K562 (cell line): ENCODE data around the gene CCDC186.

Source experiments
- DNMT1 ChIP-seq: fragments of 450-650 bp; IDR thresholded peaks from 2 replicates; pipeline ENCODE4 v1.6.1; 2016; ENCODE audit warnings: antibody characterized with exemption, mild to moderate bottlenecking
- MXI1 ChIP-seq: IDR thresholded peaks from 2 replicates; pipeline ENCODE4 v1.6.1; 2011; ENCODE audit warnings: low read depth, mild to moderate bottlenecking, improper control_type of control experiment, low read length
- XRCC5 ChIP-seq: fragments of 200-400 bp; formaldehyde crosslinking; IDR thresholded peaks from 2 replicates; pipeline ENCODE4 v1.6.1; 2017; ENCODE audit warnings: low read depth, mild to moderate bottlenecking, low read length
- ZBTB7A ChIP-seq: IDR thresholded peaks from 2 replicates; pipeline ENCODE4 v1.6.1; 2011; ENCODE audit warnings: low read depth, mild to moderate bottlenecking, low read length, moderate library complexity, borderline replicate concordance; ENCODE audit not compliant: control insufficient read depth
- ZFX ChIP-seq: sonication (generic); formaldehyde crosslinking; IDR thresholded peaks from 2 replicates; pipeline ENCODE4 v1.8.0; 2022; ENCODE audit warnings: mild to moderate bottlenecking, missing genetic modification reagents, moderate library complexity
- TF ChIP-seq, protein P1 (sequence below), 3 experiments: IDR thresholded peaks in 2 of 3; conservative IDR thresholded peaks in 1 of 3; 2 replicates each; pipeline ENCODE4 v1.5.1; 2011 to 2012; ENCODE audit warnings: low read length in 3 of 3, mild to moderate bottlenecking in 3 of 3, control low read depth in 2 of 3, improper control_type of control experiment in 1 of 3, inconsistent platforms in 1 of 3, low read depth in 1 of 3, mixed read lengths in 1 of 3, moderate library complexity in 1 of 3; ENCODE audit not compliant: insufficient read depth in 2 of 3
- TF ChIP-seq, protein P2 (sequence below): sonication (generic); formaldehyde crosslinking; IDR thresholded peaks from 2 replicates; pipeline ENCODE4 v1.8.1; 2022; ENCODE audit warnings: missing genetic modification reagents

DNA sequence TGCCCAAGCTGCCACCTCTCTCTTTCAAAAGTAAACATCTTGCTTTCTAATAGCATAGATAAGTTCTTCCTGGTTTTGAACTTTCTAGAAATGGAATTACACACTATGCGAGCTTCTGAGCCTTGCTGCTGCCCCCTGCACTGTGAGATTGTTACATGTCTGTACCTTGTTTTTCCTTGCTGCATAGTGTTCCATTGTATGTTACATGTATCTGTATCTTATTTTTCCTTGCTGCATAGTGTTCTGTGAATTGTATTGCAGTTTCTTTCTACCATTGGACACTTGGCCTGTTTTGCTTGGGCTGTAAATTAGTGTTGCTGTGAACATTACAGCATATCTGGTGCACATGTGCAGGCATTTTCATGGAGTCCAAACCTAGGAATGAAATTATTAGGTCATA is 41.0 kb upstream of the CCDC186 start:
- no peak for TF ChIP-seq XRCC5
- no peak for TF ChIP-seq ZBTB7A
- no peak for TF ChIP-seq DNMT1
- TF ChIP-seq ZFX (CRISPR knock-in tag) = no peak
- no peak for TF ChIP-seq MXI1
- TF ChIP-seq, protein P1, sequence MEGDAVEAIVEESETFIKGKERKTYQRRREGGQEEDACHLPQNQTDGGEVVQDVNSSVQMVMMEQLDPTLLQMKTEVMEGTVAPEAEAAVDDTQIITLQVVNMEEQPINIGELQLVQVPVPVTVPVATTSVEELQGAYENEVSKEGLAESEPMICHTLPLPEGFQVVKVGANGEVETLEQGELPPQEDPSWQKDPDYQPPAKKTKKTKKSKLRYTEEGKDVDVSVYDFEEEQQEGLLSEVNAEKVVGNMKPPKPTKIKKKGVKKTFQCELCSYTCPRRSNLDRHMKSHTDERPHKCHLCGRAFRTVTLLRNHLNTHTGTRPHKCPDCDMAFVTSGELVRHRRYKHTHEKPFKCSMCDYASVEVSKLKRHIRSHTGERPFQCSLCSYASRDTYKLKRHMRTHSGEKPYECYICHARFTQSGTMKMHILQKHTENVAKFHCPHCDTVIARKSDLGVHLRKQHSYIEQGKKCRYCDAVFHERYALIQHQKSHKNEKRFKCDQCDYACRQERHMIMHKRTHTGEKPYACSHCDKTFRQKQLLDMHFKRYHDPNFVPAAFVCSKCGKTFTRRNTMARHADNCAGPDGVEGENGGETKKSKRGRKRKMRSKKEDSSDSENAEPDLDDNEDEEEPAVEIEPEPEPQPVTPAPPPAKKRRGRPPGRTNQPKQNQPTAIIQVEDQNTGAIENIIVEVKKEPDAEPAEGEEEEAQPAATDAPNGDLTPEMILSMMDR (IDR thresholded peaks at IDR 0.05 in 2 of 3, conservative IDR thresholded peaks at IDR 0.05 in 1 of 3; ENCODE audit: insufficient read depth in 2 of 3, low read depth in 1 of 3, low read length in 3 of 3) = no peak
- TF ChIP-seq, protein P2, sequence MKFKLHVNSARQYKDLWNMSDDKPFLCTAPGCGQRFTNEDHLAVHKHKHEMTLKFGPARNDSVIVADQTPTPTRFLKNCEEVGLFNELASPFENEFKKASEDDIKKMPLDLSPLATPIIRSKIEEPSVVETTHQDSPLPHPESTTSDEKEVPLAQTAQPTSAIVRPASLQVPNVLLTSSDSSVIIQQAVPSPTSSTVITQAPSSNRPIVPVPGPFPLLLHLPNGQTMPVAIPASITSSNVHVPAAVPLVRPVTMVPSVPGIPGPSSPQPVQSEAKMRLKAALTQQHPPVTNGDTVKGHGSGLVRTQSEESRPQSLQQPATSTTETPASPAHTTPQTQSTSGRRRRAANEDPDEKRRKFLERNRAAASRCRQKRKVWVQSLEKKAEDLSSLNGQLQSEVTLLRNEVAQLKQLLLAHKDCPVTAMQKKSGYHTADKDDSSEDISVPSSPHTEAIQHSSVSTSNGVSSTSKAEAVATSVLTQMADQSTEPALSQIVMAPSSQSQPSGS (CRISPR knock-in tag) = no peak
